ENCODE results near the gene SERAC1.
"Not testable (repeated sequence)": the region's sequence is repeated elsewhere in the genome, so short reads cannot be mapped to it uniquely, and the experiment has no call there.

The SERAC1 gene

GRCh38 chr6:158168040-158168289 lies at the start of gene SERAC1:
SERAC1 (minus strand) TSS chr6:158168262; CDS start chr6:158158363, 9,899 bp downstream.
- DNase-seq (ENCODE audit: low read depth), result no peak
- H3K4me3 ChIP-seq (ENCODE audit: low read length), result peak within 1 kb of the TSS; percentile 91
- TF ChIP-seq CTCF (conservative IDR thresholded peaks at IDR 0.05; ENCODE audit: low read length), result no peak

GRCh38 chr6:158213925-158214674 lies 46.0 kb upstream of the SERAC1 start:
- H3K4me3 ChIP-seq (ENCODE audit: low read length), result no peak overlapping the region
- TF ChIP-seq CTCF (conservative IDR thresholded peaks at IDR 0.05; ENCODE audit: low read length), result peak; percentile 87
- peak; percentile 81 for DNase-seq (ENCODE audit: low read depth)

- TF ChIP-seq CTCF (conservative IDR thresholded peaks at IDR 0.05; ENCODE audit: low read length), result no peak
- peak; percentile 69 for DNase-seq (ENCODE audit: low read depth)
- H3K4me3 ChIP-seq (ENCODE audit: low read length), result no peak overlapping the region
Measured at GRCh38 chr6:158211273-158212055, 43.4 kb upstream of the SERAC1 start.

GRCh38 chr6:158209582-158210333 lies 41.7 kb upstream of the SERAC1 start:
- DNase-seq (ENCODE audit: low read depth); H3K4me3 ChIP-seq (ENCODE audit: low read length): not testable (repeated sequence)

- not testable (repeated sequence) for H3K4me3 ChIP-seq (ENCODE audit: low read length); DNase-seq (ENCODE audit: low read depth)
Measured at GRCh38 chr6:158208226-158209030, 40.4 kb upstream of the SERAC1 start.

- DNase-seq (ENCODE audit: low read depth), result peak; percentile 35
- H3K4me3 ChIP-seq (ENCODE audit: low read length), result no peak overlapping the region
- TF ChIP-seq CTCF (conservative IDR thresholded peaks at IDR 0.05; ENCODE audit: low read length), result no peak
Measured at GRCh38 chr6:158207422-158207788, 39.3 kb upstream of the SERAC1 start.

GRCh38 chr6:158206740-158207421 lies 38.8 kb upstream of the SERAC1 start:
- no peak overlapping the region for H3K4me3 ChIP-seq (ENCODE audit: low read length)
- no peak for TF ChIP-seq CTCF (conservative IDR thresholded peaks at IDR 0.05; ENCODE audit: low read length)
- DNase-seq (ENCODE audit: low read depth), result peak; percentile 47

All from AG10803 (cell line).